PC-9 (cell line): ENCODE measurements around the gene NAA20. TPM values are rescaled to one million over a fixed set of nuclear protein-coding genes. Genes with fewer than 3 reads are reported as not detected.

Experiments
- BruUV-seq: library from RNA; stranded (reverse); fragments of 400-500 nt; replicated peaks from 2 replicates; lab custom pipeline; 2021; lab: Mats Ljungman, UMichigan
- CTCF ChIA-PET: fragments of 300-600 bp; sonication (Branson Sonifier 250); formaldehyde crosslinking; loops from one replicate; lab custom pipeline; 2022; ENCODE audit warnings: antibody characterized with exemption; lab: Charles Lee
- POLR2A ChIA-PET: fragments of 300-600 bp; sonication (Branson Sonifier 250); formaldehyde crosslinking; loops from one replicate; lab custom pipeline; 2022; ENCODE audit warnings: antibody characterized with exemption; ENCODE audit not compliant: unreplicated experiment; lab: Charles Lee
- DNase-seq, 2 experiments: peaks; one replicate each; pipeline versions ENCODE4 v3.0.0 to v3.0.0-alpha.2; 2015 to 2022; ENCODE audit warnings: mixed read lengths in 1 of 2
- H2AFZ ChIP-seq: fragments of 200-600 bp; sonication (generic); 2 replicates; pipeline ENCODE4 v1.8.1; 2017; ENCODE audit warnings: antibody characterized with exemption
- H3F3A ChIP-seq: fragments of 200-600 bp; sonication (generic); 2 replicates; pipeline ENCODE4 v1.8.1; 2017; ENCODE audit warnings: antibody characterized with exemption, mild to moderate bottlenecking, low read depth; ENCODE audit not compliant: insufficient read depth
- H3K27ac ChIP-seq: fragments of 200-600 bp; sonication (generic); 2 replicates; pipeline ENCODE4 v1.6.1; 2016; ENCODE audit warnings: mixed run types
- H3K27me3 ChIP-seq: fragments of 200-600 bp; sonication (generic); 2 replicates; pipeline ENCODE4 v1.6.1; 2016; ENCODE audit warnings: low read depth, mixed run types; ENCODE audit not compliant: insufficient read depth
- H3K36me3 ChIP-seq: fragments of 200-600 bp; sonication (generic); 2 replicates; pipeline ENCODE4 v1.6.1; 2016; ENCODE audit warnings: low read depth, mixed run types
- H3K4me1 ChIP-seq: fragments of 200-600 bp; sonication (generic); replicated peaks from 2 replicates; pipeline ENCODE4 v1.6.1; 2016; ENCODE audit warnings: mixed run types; ENCODE audit not compliant: insufficient read depth
- H3K4me2 ChIP-seq: fragments of 200-600 bp; sonication (generic); 2 replicates; pipeline ENCODE4 v1.6.1; 2017; ENCODE audit warnings: mixed run types
- H3K4me3 ChIP-seq: fragments of 200-600 bp; sonication (generic); 2 replicates; pipeline ENCODE4 v1.6.1; 2016; ENCODE audit warnings: mixed run types
- H3K79me2 ChIP-seq: fragments of 200-600 bp; sonication (generic); 2 replicates; pipeline ENCODE4 v1.6.1; 2017; ENCODE audit warnings: low read depth, mixed run types
- H3K9me2 ChIP-seq: fragments of 200-600 bp; sonication (generic); 2 replicates; pipeline ENCODE4 v1.8.1; 2017; ENCODE audit warnings: mild to moderate bottlenecking; ENCODE audit not compliant: insufficient read depth
- H3K9me3 ChIP-seq: fragments of 200-600 bp; sonication (generic); 2 replicates; pipeline ENCODE4 v1.8.1; 2016; ENCODE audit warnings: low read depth; ENCODE audit not compliant: insufficient read depth
- H4K20me1 ChIP-seq: fragments of 200-600 bp; sonication (generic); 2 replicates; pipeline ENCODE4 v1.8.1; 2017; ENCODE audit not compliant: insufficient read depth
- EZH2 ChIP-seq: fragments of 200-600 bp; sonication (generic); IDR thresholded peaks from 2 replicates; pipeline ENCODE4 v1.8.0; 2017; ENCODE audit warnings: antibody characterized with exemption, low read depth
- intact Hi-C: fragments of 100-400 bp; cut with micrococcal nuclease; formaldehyde crosslinking; loops from one replicate; pipeline ENCODE4 v1.10.0; 2022; ENCODE audit not compliant: unreplicated experiment
- total RNA-seq: library from RNA; stranded (reverse); gene quantifications from 2 replicates; pipeline ENCODE4 v1.2.3, GENCODE V29; 2021
- TF ChIP-seq, protein P1 (sequence below): fragments of 200-600 bp; sonication (generic); conservative IDR thresholded peaks from 2 replicates; pipeline ENCODE4 v1.6.1; 2017; ENCODE audit warnings: mixed run types, antibody characterized with exemption, mild to moderate bottlenecking, moderate library complexity

The NAA20 gene
- total RNA-seq, 1 experiment from 2014 or later = 167 TPM

DNA sequence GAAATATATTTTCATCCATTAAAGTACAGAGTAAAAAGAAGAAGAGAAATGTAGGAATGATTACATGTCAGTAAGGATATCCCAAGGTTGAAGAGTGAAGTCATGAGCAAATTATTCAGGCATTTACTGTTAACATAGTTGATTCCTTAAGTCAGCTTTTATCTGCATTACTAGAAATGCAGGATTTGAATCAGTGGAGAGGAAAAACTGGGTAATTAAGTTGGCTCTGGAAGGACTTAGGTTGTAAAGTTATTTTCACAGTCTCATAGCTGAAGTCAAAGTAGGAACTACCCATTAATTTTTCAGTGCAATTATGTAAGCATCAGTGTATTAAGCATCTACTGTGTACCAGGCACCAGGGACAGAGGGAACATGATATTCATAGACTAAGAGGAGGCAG, 7.8 kb downstream of the NAA20 start:
- ChIA-PET CTCF (no interaction called here), POLR2A (no interaction called here)
- no peak overlapping the region for H3K27ac ChIP-seq

DNA sequence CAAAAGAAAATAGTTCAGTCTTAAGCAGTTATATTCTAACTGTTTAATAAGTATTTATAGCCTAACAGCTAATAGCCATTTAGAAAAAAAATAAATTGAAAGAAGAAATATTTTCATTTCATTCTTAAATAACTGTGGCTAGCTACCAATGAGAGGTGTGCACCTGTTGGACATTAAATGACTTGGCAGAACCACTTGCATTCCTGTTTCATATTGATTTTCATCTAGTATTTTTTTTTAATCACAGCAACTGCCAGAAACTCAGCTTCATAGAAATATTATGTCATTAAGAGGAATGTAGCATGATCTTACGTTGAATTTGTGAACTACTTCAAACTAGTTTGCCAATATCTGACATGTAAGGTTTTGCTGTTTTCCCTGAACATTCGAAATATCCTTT, 10.1 kb downstream of the NAA20 start:
- H3K36me3 ChIP-seq = peaks cover 56% of the 10 kb centered on the region
- no peak overlapping the region for H3K27ac ChIP-seq
- H3K4me2 ChIP-seq = no peak overlapping the region
- H3K27me3 ChIP-seq = no peaks in the 10 kb centered on the region
- H2AFZ ChIP-seq = no peak overlapping the region
- intact Hi-C loops = no loop called here
- ChIA-PET POLR2A (interaction anchor here (0.5 to 0.7 kb wide), 2 partner anchors 48 to 328 kb away, joined by 3 to 31 read pairs; no protein-coding TSS in a partner anchor), CTCF (no interaction called here)
- H3K9me2 ChIP-seq = no peaks in the 10 kb centered on the region
- H3K4me1 ChIP-seq = no peaks in the 10 kb centered on the region
- no TSS peak for BruUV-seq
- peaks cover 64% of the 10 kb centered on the region for H3K79me2 ChIP-seq
- no peak overlapping the region for H3K4me3 ChIP-seq
- DNase-seq = no peak
- H3K9me3 ChIP-seq = no peaks in the 10 kb centered on the region
- H4K20me1 ChIP-seq = peaks cover 43% of the 10 kb centered on the region
- no peak for TF ChIP-seq EZH2
- TF ChIP-seq, protein P1, sequence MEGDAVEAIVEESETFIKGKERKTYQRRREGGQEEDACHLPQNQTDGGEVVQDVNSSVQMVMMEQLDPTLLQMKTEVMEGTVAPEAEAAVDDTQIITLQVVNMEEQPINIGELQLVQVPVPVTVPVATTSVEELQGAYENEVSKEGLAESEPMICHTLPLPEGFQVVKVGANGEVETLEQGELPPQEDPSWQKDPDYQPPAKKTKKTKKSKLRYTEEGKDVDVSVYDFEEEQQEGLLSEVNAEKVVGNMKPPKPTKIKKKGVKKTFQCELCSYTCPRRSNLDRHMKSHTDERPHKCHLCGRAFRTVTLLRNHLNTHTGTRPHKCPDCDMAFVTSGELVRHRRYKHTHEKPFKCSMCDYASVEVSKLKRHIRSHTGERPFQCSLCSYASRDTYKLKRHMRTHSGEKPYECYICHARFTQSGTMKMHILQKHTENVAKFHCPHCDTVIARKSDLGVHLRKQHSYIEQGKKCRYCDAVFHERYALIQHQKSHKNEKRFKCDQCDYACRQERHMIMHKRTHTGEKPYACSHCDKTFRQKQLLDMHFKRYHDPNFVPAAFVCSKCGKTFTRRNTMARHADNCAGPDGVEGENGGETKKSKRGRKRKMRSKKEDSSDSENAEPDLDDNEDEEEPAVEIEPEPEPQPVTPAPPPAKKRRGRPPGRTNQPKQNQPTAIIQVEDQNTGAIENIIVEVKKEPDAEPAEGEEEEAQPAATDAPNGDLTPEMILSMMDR = no peak
- H3F3A ChIP-seq = peaks cover 21% of the 10 kb centered on the region

More for the DNA sequence above, 7.8 kb downstream of the NAA20 start:
- no peaks in the 10 kb centered on the region for H3K9me2 ChIP-seq
- H4K20me1 ChIP-seq = peaks cover 45% of the 10 kb centered on the region
- H3K36me3 ChIP-seq = peaks cover 49% of the 10 kb centered on the region
- TF ChIP-seq, protein P1 = no peak
- no peak for TF ChIP-seq EZH2
- no peaks in the 10 kb centered on the region for H3K9me3 ChIP-seq
- no peak for DNase-seq
- intact Hi-C loops = no loop called here
- peaks cover 7% of the 10 kb centered on the region for H3K4me1 ChIP-seq
- H3F3A ChIP-seq = peaks cover 9% of the 10 kb centered on the region
- H3K27me3 ChIP-seq = no peaks in the 10 kb centered on the region
- BruUV-seq = no TSS peak
- no peak overlapping the region for H3K4me3 ChIP-seq
- H3K4me2 ChIP-seq = no peak overlapping the region
- peaks cover 83% of the 10 kb centered on the region for H3K79me2 ChIP-seq
- H2AFZ ChIP-seq = no peak overlapping the region

DNA sequence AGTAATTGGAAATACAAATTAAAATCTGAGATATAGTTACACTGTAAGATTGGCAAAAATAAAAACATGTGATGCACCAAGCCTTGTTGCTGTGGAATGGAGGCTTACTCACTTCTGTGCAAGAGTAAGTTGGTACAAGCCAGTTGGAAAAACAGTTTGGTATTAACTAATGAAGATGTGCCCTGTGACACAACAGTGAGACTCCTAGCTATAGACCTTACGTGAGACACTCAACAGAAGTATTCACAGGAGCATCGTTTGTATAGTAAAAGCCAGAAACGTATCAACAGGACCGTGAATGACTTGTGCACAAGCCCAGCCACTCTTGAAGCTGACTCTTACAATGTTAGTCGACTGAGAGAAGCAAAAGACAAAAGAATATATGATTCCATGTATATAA, 14.6 kb downstream of the NAA20 start:
- peaks cover 21% of the 10 kb centered on the region for H3K79me2 ChIP-seq
- TF ChIP-seq EZH2 = no peak
- TF ChIP-seq, protein P1 = no peak
- no peak for DNase-seq
- POLR2A ChIA-PET = interaction anchor here (0.6 kb wide), 1 partner anchor 15 kb away, joined by 3 read pairs; no protein-coding TSS in a partner anchor
- BruUV-seq = no TSS peak
- H3K36me3 ChIP-seq = peaks cover 44% of the 10 kb centered on the region
- no peaks in the 10 kb centered on the region for H3K27me3 ChIP-seq
- no peak overlapping the region for H2AFZ ChIP-seq
- no peaks in the 10 kb centered on the region for H3K9me3 ChIP-seq
- peaks cover 26% of the 10 kb centered on the region for H4K20me1 ChIP-seq
- H3K4me1 ChIP-seq = no peaks in the 10 kb centered on the region
- intact Hi-C loops = no loop called here
- CTCF ChIA-PET = no interaction called here
- peaks cover 45% of the 10 kb centered on the region; the same call in 1 of the 2 replicates for H3F3A ChIP-seq
- no peaks in the 10 kb centered on the region for H3K9me2 ChIP-seq
- H3K27ac ChIP-seq = no peak overlapping the region
- no peak overlapping the region for H3K4me3 ChIP-seq
- H3K4me2 ChIP-seq = no peak overlapping the region
